Tibial artery (tissue), 4 donors: ENCODE data around the gene PPP2R2B.

ENCODE experiments used
- DNase-seq, 2 donors: peaks; one replicate each; pipeline ENCODE4 v3.0.0-alpha.2; 2019
- H3K27ac ChIP-seq, 2 donors: fragments of 200-600 bp; sonication (generic) in 1 of 2; 1 replicate in 1 of 2; 2 replicates in 1 of 2; pipeline ENCODE4 v1.5.1; 2018 to 2019; ENCODE audit warnings: mild to moderate bottlenecking in 1 of 2
- H3K27me3 ChIP-seq, 2 donors: fragments of 200-600 bp; sonication (generic) in 1 of 2; one replicate each; pipeline versions ENCODE4 v1.5.1 to v1.6.0; 2016 to 2019
- H3K36me3 ChIP-seq, 3 donors: fragments of 200-600 bp; sonication (generic) in 2 of 3; one replicate each; pipeline ENCODE4 v1.5.1; 2016 to 2019; ENCODE audit warnings: mild to moderate bottlenecking in 2 of 3
- H3K4me1 ChIP-seq, 4 donors: fragments of 200-600 bp; sonication (generic) in 2 of 4; 1 replicate in 3 of 4; 2 replicates in 1 of 4; pipeline ENCODE4 v1.5.1; 2016 to 2019
- H3K4me3 ChIP-seq, 2 donors: fragments of 200-600 bp; sonication (generic) in 1 of 2; 1 replicate in 1 of 2; 2 replicates in 1 of 2; pipeline ENCODE4 v1.5.1; 2018 to 2019; ENCODE audit warnings: mild to moderate bottlenecking in 2 of 2
- H3K9me3 ChIP-seq, 3 donors: fragments of 200-600 bp; sonication (generic) in 1 of 3; one replicate each; pipeline ENCODE4 v1.5.1; 2016 to 2019
- intact Hi-C: fragments of 100-400 bp; cut with DNase I; formaldehyde crosslinking; loops from one replicate; pipeline ENCODE4 v1.15.0; 2023; ENCODE audit warnings: low total_unique reads
- TF ChIP-seq, protein P1 (sequence below), 2 experiments: fragments of 200-600 bp in 1 of 2; fragments of 450-650 bp in 1 of 2; IDR thresholded peaks; one replicate each; pipeline ENCODE4 v1.5.1; 2017 to 2019; ENCODE audit warnings: antibody characterized with exemption in 2 of 2, mild to moderate bottlenecking in 1 of 2, moderate library complexity in 1 of 2

PPP2R2B gene

DNA sequence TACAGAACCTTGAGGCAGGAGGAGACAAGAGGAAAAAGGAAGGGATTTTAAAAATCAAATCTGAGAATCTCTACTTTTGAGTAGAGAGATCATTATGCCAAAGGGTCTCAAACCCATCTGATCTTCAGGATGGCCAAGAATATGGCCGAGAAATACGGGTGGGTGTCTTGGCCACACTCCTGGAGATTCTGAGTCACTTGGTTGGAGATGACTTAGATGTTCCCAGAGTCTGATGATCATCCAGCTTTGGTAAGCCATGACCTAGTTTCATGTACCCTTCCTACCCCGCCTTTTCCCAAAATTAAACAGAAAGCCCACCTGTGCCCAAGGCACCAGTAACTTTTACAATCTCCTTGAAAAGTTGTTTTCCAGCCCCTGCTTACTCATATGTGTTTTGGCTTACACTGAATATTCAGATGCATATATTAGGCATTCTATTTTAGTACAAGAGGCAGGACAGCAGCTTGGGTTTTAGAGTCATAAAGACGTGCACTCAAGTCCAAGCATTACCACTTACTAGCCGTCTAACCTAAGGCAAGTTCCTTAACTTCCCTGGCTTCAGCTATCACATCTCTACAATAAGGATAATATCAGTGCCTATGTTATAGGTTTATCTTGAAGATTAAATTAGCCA, 195.5 kb downstream of the PPP2R2B start:
- H3K27ac ChIP-seq = peak overlapping the region; percentile 5 to 63
- intact Hi-C loops = no loop called here
- no peak for DNase-seq

DNA sequence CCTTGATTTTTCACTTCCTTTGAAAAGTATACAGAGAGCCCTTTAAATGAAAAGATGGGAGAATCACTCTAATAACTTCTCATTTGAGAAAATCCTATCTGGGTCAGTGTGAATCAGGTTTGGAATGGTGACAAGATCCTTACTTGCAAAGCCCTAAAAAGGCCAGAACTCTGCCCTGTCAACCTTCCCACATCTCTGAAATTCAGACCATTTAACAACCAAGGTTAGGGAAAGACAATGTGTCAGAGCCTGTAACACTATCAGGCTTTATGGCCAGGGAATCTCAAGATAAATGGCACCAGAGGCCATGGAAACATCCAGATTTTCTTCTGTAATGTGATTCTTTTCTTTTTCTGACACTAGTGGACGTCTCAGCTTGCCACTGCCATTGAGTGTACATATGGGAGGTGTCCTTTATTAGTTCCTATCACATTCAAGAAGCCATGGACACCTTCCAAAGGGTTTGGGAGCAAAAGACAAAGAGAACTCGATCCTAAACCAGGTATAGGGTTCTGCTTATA, 196.9 kb downstream of the PPP2R2B start:
- intact Hi-C loops = no loop called here
- Histone ChIP-seq H3K27me3 (no peaks in the 10 kb centered on the region), H3K9me3 (no peaks in the 10 kb centered on the region), H3K27ac (peak overlapping the region; percentile 23 to 63), H3K4me1 (peaks cover 0 to 25% (median 7%) of the 10 kb centered on the region in 4 donors), H3K36me3 (no peaks in the 10 kb centered on the region), H3K4me3 (no peak overlapping the region)
- TF ChIP-seq, protein P1, sequence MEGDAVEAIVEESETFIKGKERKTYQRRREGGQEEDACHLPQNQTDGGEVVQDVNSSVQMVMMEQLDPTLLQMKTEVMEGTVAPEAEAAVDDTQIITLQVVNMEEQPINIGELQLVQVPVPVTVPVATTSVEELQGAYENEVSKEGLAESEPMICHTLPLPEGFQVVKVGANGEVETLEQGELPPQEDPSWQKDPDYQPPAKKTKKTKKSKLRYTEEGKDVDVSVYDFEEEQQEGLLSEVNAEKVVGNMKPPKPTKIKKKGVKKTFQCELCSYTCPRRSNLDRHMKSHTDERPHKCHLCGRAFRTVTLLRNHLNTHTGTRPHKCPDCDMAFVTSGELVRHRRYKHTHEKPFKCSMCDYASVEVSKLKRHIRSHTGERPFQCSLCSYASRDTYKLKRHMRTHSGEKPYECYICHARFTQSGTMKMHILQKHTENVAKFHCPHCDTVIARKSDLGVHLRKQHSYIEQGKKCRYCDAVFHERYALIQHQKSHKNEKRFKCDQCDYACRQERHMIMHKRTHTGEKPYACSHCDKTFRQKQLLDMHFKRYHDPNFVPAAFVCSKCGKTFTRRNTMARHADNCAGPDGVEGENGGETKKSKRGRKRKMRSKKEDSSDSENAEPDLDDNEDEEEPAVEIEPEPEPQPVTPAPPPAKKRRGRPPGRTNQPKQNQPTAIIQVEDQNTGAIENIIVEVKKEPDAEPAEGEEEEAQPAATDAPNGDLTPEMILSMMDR (IDR thresholded peaks at IDR 0.05) = no peak
- no peak for DNase-seq

More for the DNA sequence above, 195.5 kb downstream of the PPP2R2B start:
- H3K4me3 ChIP-seq = no peak overlapping the region
- TF ChIP-seq, protein P1 (IDR thresholded peaks at IDR 0.05) = no peak
- H3K27me3 ChIP-seq = no peaks in the 10 kb centered on the region
- no peaks in the 10 kb centered on the region for H3K9me3 ChIP-seq
- H3K4me1 ChIP-seq = peaks cover 0 to 25% (median 7%) of the 10 kb centered on the region in 4 donors
- no peaks in the 10 kb centered on the region for H3K36me3 ChIP-seq

DNA sequence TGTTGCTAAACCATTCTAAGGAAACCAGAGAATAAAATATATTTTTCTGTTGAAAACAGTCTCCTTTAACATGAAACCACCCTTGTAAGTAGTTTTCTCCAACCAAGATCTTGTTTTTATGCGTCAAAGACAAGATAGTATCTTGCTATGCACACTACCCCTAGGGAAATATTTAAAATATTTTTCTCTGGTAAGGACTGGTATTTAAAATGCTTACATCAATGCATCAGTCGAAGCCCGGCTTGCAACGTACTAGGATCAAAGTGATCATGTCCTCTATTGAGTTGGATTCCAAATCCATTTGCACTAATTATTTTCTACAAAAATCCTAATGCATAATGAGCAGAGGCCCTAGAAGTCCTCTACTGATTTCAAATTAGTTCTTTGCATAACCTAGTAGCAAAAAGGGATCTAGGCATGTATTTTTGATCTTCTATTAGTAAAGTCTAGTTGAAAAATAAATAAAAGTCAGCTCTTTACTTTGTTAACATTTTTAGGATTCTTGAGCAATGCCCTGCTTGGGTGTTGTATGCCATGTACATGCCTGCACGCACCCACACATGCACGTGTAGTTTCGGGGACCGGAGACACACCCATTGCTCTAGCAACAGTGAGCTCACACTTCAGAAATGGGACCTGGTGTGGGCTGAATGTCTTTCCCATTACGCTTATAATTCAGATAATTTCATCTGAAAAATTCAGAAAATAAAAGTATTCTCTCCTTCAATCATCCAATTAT, 197.5 kb downstream of the PPP2R2B start:
- no peak overlapping the region for H3K4me3 ChIP-seq
- TF ChIP-seq, protein P1 (IDR thresholded peaks at IDR 0.05) = no peak
- peak overlapping the region; percentile 23 to 63 for H3K27ac ChIP-seq
- H3K36me3 ChIP-seq = no peaks in the 10 kb centered on the region
- intact Hi-C loops = no loop called here
- H3K27me3 ChIP-seq = no peaks in the 10 kb centered on the region
- H3K4me1 ChIP-seq = peaks cover 0 to 25% (median 7%) of the 10 kb centered on the region in 4 donors
- DNase-seq = no peak
- no peaks in the 10 kb centered on the region for H3K9me3 ChIP-seq

DNA sequence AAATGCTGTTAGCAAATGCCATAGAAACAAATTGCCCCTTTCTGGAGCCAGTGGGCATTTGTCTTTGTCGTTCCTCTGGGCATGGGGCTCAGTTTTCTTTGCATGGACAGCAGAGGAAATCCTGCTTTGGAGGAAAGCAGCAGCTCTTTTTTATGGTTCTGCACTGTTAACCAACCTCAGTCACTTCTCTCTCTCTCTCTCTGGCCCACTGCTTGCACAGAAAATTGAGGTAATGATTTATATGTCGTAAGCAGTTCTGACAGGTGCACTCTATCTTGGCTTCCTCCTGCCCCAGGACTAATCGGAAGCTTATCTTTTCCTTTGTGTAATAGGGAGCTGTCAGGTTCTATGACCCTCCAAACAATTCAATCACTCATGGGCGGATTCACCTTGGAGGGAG, 202.9 kb downstream of the PPP2R2B start:
- Histone ChIP-seq H3K4me1 (peaks cover 0 to 32% (median 3%) of the 10 kb centered on the region in 4 donors), H3K27ac (no peak overlapping the region), H3K4me3 (no peak overlapping the region), H3K27me3 (no peaks in the 10 kb centered on the region), H3K36me3 (no peaks in the 10 kb centered on the region), H3K9me3 (no peaks in the 10 kb centered on the region)
- intact Hi-C loops = no loop called here
- TF ChIP-seq, protein P1 (IDR thresholded peaks at IDR 0.05) = no peak
- DNase-seq = no peak

DNA sequence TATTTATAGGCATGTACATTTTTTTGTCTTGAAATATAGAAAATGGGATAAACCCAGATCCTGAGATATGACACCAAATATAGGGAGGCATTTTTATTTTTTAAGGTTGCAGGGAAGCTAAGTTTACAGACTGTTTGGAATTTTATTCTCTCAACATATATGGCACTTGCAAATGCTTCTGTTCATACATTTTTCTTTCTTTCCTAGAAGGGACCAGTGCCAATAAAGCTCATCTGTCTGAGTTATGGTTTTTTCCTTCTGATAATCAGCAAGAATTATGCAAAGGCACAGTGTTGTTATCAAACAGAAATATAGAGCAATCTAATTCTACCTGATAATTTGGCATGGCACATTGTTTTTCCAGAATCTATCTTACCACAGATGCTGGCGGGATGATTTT, 205.7 kb downstream of the PPP2R2B start:
- TF ChIP-seq, protein P1 (IDR thresholded peaks at IDR 0.05) = no peak
- Histone ChIP-seq H3K9me3 (no peaks in the 10 kb centered on the region), H3K27me3 (no peaks in the 10 kb centered on the region), H3K36me3 (no peaks in the 10 kb centered on the region), H3K27ac (no peak overlapping the region), H3K4me3 (no peak overlapping the region), H3K4me1 (peaks cover 0 to 45% (median 6%) of the 10 kb centered on the region in 4 donors)
- DNase-seq = no peak
- intact Hi-C loops = loop anchor here (5.0 kb wide), 1 partner anchor 204 kb away; the partner anchor contains the start of gene PPP2R2B
